GM12801 (cell line): ENCODE results near the gene CES3.
A peak's percentile ranks its signal among the peaks of the same experiment; 100 is the strongest.

ENCODE experiments used
- CTCF ChIP-seq: IDR thresholded peaks from one replicate; pipeline ENCODE4 v1.5.1; 2011; ENCODE audit warnings: control low read depth; ENCODE audit not compliant: insufficient read length; ENCODE audit errors: extremely low read depth

The CES3 gene

GRCh38 chr16:66961065-66961744 is at the start of gene CES3:
TSS of gene CES3 (plus strand) at chr16:66961266. CDS start at chr16:66961308, 42 bp downstream.
- TF ChIP-seq CTCF, result peak; percentile 12

- no peak for TF ChIP-seq CTCF
Measured at GRCh38 chr16:66911801-66912200, 49.3 kb upstream of the CES3 start.

- TF ChIP-seq CTCF, result no peak
Measured at GRCh38 chr16:66913081-66913480, 48.0 kb upstream of the CES3 start.

GRCh38 chr16:66913711-66914110 is 47.4 kb upstream of the CES3 start:
- TF ChIP-seq CTCF, result no peak

- no peak for TF ChIP-seq CTCF
Measured at GRCh38 chr16:66914541-66914940, 46.5 kb upstream of the CES3 start.

- no peak for TF ChIP-seq CTCF
Measured at GRCh38 chr16:66915041-66915440, 46.0 kb upstream of the CES3 start.

GRCh38 chr16:66916518-66916917 is 44.5 kb upstream of the CES3 start:
- TF ChIP-seq CTCF, result no peak
